ENCODE results near the gene CHTF18.

Gene CHTF18

GRCh38 chr16:764184-764750 is 24.2 kb upstream of the CHTF18 start:
- H3K27me3 ChIP-seq = no peaks in the 10 kb centered on the region
- no peaks in the 10 kb centered on the region for H3K4me1 ChIP-seq
- H3K4me3 ChIP-seq (ENCODE audit: low read depth, low read length) = no peak overlapping the region
- H3K36me3 ChIP-seq = no peaks in the 10 kb centered on the region
- H3K9me3 ChIP-seq = no peaks in the 10 kb centered on the region
- no peak for TF ChIP-seq CTCF (IDR thresholded peaks at IDR 0.05; ENCODE audit: low read depth, low read length)
- no peak for DNase-seq

- no peak overlapping the region for H3K4me3 ChIP-seq (ENCODE audit: low read depth, low read length)
- H3K4me1 ChIP-seq = no peaks in the 10 kb centered on the region
- TF ChIP-seq CTCF (IDR thresholded peaks at IDR 0.05; ENCODE audit: low read depth, low read length) = no peak
- H3K36me3 ChIP-seq = no peaks in the 10 kb centered on the region
- no peaks in the 10 kb centered on the region for H3K27me3 ChIP-seq
- peak; percentile 15 for DNase-seq
- no peaks in the 10 kb centered on the region for H3K9me3 ChIP-seq
Measured at GRCh38 chr16:764848-765487, 23.5 kb upstream of the CHTF18 start.

DNA sequence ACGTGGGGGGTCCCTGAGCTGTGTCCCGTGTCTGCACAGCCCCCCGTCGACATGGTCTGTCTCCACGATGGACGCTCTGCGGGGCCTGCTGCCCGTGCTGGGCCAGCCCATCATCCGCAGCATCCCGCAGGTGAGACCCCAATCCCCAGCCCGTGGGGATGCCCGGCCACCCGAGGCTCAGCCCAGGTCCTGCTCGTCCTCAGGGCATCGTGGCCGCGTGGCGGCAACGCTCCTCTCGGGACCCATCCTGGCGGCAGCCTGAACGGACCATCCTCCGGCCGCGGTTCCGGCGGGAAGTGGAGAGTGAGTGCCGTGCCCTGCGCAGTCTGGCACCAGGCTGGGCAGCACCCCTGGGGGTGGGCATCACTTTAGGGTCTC is 22.9 kb upstream of the CHTF18 start:
- no peaks in the 10 kb centered on the region for H3K36me3 ChIP-seq
- no peaks in the 10 kb centered on the region for H3K9me3 ChIP-seq
- DNase-seq = no peak
- no peaks in the 10 kb centered on the region for H3K4me1 ChIP-seq
- no peak overlapping the region for H3K4me3 ChIP-seq (ENCODE audit: low read depth, low read length)
- H3K27me3 ChIP-seq = no peaks in the 10 kb centered on the region
- TF ChIP-seq CTCF (IDR thresholded peaks at IDR 0.05; ENCODE audit: low read depth, low read length) = no peak

- Histone ChIP-seq H3K27me3 (no peaks in the 10 kb centered on the region), H3K4me1 (no peaks in the 10 kb centered on the region), H3K4me3 (ENCODE audit: low read depth, low read length) (no peak overlapping the region), H3K9me3 (no peaks in the 10 kb centered on the region), H3K36me3 (no peaks in the 10 kb centered on the region)
- no peak for TF ChIP-seq CTCF (IDR thresholded peaks at IDR 0.05; ENCODE audit: low read depth, low read length)
- no peak for DNase-seq
Measured at GRCh38 chr16:766008-766819, 22.2 kb upstream of the CHTF18 start.

DNA sequence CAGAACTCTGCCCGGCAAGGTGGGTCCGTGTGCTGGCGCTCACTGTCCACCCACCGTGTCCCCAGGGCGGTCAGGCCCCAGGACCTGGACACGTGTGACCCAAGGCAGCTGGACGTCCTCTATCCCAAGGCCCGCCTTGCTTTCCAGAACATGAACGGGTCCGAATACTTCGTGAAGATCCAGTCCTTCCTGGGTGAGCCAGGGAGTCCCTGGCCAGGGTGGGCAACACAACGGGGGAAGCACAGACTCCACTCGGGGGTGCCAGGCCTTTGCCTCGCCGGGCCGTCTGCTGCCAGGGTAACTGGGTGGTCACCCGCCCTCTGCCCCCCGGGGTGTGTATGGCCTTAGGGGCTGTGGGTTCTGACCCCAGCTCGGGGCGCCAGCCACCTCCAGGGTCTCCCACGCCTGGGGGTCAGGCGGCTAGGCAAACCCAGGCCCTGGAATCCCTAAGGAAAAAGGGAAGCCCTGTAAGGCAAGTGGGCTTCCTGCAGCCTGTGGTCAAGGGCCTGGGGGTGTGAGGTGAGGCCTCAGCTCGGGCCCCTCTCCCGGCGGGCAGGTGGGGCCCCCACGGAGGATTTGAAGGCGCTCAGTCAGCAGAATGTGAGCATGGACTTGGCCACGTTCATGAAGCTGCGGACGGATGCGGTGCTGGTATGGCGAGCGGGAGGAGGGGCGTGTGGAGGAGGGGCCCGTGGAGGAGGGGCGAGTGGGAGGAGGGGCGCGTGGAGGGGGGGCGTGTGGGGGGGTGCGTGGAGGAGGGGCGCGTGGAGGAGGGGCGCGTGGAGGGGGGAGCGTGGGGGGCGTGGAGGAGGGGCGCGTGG is 21.4 kb upstream of the CHTF18 start:
- TF ChIP-seq CTCF (IDR thresholded peaks at IDR 0.05; ENCODE audit: low read depth, low read length) = no peak
- no peak overlapping the region for H3K4me3 ChIP-seq (ENCODE audit: low read depth, low read length)
- DNase-seq = no peak
- H3K4me1 ChIP-seq = no peaks in the 10 kb centered on the region
- H3K36me3 ChIP-seq = no peaks in the 10 kb centered on the region
- no peaks in the 10 kb centered on the region for H3K27me3 ChIP-seq
- H3K9me3 ChIP-seq = no peaks in the 10 kb centered on the region
